Hematopoietic multipotent progenitor cell treated with erythropoietin and hydrocortisone succinate and interleukin-3 and kit ligand, for 4 days (in vitro differentiated cells): ENCODE data around the gene KISS1R.
"Not testable (repeated sequence)": the region's sequence is repeated elsewhere in the genome, so short reads cannot be mapped to it uniquely, and the experiment has no call there.

Source experiments
- DNase-seq: peaks from one replicate; pipeline ENCODE4 v3.0.0-alpha.2; 2015

The KISS1R gene

DNA sequence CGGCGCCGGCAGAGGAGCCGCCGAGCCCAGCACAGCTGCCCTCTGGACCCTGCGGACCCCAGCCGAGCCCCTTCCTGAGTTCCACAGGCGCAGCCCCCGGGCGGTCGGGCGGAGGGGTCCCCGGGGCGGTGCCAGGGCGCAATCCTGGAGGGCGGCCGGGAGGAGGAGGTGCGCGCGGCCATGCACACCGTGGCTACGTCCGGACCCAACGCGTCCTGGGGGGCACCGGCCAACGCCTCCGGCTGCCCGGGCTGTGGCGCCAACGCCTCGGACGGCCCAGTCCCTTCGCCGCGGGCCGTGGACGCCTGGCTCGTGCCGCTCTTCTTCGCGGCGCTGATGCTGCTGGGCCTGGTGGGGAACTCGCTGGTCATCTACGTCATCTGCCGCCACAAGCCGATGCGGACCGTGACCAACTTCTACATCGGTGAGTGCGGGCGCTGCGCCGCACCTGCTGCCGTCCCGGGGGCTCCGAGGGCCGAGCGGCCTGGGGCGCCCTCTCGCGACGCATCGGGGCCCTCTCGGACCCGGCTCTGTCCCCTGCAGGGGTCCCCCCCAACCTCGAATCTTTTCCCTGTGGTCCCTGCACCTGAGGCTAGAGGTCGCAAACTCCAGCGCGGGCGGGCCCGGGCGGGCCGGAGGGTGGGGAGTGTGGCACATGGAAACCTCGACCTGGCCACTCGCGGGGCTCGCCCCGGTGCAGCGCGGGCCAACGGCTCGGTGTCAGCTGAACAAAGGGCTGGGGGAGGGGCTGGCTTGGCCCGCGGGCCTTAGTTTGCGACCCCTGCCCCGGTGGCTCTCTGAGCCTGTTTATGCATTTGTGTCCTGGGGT lies at the start of gene KISS1R:
KISS1R (plus strand) TSS at position 11 of the 829 bp plus-strand sequence; CDS start at position 181, 170 bp downstream.
- DNase-seq = peak; percentile 71

DNA sequence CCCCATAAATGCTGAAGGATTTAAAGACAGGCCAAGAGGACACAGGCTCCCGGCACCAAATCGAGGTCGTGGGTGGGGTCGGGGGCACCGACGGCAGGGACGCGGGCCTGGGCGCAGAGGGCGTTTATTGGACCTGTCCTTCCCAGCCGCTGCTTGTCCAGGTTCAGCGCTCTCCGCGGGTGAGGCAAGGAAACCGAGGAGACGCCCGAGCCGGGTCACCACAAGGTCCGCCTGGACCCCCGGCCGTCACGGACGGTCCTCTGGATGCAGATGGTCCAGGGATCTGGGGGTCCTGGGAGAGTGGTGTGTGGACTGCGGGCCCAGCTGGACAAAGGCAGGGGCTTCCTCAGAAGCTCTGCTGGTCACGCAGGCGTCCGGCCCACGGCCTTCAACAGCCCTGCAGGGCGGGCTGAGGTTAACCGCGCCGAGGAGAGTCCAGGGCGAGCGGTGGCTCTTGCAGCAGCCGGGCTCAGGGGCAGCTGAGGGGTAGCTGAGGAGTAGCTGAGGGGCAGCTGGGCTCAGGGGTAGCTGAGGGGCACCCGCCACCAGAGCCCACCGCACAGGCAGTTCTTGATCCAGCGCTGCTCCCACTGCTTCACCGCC lies 49.2 kb upstream of the KISS1R start:
- no peak for DNase-seq

DNA sequence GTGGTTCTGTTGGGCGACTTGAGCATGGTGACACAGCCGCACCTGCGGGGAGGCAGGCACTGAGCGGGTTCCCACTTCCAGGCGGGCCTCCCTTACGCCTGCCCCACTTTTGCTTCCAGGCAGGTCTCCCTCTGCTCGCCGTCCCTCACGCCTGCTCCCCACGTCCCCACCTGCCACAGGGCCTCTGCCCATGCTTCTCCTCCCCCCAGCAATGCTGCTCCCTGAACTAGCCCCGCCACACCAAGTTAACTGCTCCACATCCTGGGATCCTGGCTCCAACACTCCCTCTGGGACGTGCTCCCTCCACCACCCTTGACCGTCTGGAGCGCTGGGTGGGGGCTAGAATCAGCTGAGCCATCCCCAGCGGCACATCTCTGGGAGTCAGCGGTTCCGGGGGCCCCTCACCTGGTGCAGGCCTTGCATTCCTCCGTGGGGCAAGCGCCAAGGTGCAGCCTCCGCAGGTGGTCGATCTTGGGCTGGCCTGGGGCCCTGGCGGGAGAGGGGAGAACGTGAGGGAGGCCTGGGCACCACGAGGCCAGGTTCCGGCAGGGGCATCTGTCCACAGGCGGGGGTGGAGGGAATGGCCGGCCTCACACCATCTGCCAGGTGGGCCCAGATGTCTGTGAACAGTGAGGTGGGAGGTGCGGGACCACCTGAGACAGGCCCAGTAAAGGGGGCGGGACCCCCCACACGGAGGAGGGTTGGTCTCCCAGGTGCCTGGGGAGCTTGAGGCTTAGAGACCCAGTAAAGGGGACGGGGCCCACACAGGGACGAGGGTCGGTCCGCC lies 48.5 kb upstream of the KISS1R start:
- DNase-seq = no peak

DNA sequence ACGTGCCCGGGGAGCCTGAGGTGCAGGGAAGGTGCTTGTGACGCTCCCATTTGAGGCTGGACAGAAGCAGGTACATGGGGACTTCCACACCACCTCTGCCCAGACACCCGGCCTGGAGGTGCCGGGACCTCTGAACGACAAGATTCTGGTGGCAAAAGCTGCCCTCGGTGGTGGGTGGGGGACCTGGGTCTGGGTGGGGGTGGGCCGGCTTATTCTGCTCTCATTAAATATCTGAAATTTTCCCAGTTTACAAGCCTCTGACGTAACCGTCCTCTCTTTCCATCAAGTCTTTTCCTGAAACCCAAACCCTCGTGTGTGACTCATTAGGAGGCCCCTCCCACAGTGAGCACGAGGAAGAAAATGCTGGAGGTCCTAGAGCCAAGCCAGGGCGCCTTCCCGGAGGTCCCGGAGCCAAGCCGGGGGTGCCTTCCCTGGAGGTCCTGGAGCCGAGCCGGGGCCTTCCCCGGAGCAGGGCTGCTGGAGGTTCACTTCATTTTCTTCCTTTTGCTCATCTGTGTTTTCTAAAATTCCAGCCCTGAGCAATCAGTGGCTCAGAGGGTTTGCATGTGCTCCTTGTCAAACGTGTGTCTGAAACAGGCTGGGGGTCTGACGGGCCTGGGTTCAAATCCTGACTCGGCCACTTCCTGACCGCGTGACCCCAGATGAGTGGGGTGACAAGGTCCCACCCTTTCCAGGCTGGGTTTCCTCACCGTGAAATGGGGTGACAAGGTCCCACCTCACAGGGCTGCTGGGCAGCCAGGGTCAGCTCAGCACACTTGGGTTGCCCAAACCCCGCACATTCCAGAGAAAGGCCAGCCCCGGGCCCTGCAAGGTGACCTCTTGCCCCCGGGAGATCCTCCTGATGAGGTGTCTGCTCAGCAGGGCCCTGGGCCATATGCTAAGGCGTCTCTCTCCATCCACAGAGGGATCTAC lies 47.6 kb upstream of the KISS1R start:
- DNase-seq = no peak

DNA sequence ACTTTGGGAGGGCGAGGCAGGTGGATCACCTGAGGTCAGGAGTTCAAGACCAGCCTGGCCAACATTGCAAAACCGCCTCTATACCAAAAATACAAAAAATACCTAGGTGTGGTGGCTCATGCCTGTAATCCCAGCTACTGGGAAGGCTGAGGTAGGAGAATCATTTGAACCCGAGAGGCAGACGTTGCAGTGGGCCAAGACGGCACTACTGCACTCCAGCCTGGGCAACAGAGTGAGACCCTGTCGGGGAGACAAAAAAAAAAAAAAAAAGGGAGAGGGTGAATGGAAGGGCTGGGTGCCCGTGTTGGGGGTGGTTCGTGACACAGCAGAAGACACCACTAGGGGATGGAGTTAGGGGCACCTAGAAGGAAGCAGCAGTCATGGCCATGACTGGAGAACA lies 46.8 kb upstream of the KISS1R start:
- DNase-seq = no peak

DNA sequence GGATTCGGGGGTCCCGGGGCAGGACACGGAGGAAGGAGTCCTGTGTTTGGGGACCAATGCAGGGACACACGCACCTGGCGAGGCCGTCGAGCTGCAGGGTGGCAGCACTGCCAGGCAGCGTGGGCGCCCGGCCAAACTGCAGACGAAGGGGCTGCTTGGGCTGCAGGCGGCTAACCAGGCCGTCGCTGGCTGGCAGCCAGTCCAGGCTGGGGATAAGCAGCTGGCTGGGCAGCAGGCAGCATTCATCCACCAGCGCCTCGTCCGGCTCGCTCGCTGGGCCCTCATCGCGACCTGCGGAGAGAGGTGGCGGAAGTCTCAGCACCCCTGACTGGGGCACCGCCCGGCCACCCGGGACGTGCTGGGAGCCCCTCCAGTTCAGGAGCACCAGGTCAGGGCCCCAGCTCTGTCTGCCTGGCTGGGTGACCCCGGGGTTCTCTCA lies 46.2 kb upstream of the KISS1R start:
- DNase-seq = no peak

DNA sequence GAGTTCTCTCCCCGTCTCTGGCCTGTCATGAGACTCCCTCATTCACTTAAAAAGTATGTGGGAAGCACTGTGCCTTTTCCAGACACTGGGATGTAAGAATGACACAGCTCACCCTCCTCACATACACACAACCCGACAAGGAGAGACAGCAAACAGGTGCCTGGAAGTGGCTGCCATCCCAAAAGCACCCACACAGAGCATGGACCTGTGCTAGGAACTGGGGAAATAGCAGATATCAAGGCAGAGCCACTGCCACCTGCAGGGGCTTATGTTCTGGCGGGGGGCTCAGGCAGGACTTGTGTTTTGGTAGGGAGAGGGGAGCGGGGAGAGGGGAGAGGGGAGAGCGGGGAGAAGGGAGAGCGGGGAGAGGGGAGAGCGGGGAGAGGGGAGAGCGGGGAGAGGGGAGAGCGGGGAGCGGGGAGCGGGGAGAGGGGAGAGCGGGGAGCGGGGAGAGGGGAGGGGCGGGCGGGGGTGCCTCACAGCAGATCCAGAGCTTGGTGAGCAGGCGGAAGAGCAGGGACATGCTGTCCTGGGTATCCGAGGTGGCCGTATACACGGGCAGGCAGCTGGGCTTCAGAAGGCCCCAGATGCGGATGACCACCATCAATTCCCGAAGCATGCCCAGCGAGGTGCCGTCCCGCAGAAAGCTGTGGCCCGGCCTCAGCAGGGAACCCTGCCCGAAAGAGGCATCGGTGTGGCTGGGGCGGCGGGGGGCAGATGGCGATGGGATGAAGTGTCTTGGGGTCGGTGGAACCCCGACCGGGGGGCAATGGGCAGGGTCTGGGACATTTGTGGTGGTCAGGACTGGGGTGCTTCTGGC lies 45.5 kb upstream of the KISS1R start:
- DNase-seq = peak; percentile 41

DNA sequence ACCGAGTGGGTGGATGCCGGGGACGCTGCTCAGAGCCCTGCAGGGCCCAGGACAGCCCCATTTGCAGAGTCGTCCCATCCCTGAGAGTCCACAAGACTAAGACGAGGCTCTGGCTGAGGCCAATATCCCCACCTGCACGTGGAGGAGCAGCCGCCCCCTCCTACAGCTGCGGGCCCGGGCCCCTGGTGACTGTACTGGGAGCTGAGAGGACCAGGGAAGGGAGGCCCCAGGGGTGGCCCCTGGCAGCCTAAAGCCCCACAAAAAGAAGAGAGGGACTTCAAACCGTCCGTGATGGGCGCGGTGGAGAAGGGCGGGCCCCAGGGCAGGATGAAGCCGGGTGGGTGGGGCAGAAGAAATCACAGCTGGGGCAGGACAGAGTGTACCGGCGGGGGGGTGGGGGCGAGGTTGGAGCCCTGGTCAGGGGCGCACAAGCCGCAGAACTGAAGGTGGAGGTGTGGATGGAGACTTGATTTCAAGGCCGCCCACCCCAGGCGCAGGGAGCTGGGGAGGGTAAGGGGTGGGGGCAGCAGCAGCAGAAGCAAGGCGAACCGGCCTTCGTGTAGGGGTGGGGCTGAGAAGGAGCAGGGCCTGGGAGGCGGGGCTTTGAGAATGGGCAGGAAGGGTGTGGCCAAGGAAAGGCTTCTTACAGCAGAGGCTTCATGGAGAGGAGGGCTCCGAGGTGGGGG lies 44.7 kb upstream of the KISS1R start:
- peak; percentile 98 for DNase-seq

DNA sequence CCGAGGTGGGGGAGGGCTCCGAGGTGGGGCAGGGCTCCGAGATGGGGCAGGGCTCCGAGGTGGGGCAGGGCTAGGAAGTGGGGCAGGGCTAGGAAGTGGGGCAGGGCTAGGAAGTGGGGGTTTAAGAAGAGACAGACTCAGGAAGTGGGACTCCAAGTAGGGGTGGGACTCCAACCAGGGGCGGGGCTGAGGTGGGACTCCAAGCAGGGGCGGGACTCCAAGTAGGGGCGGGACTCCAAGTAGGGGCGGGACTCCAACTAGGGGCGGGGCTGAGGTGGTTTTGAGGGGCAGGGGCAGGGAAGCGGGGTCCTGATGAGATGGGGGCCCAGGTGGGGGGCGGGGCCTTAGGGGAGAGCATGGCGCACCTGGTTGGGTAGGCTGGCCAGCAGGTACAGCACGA lies 44.0 kb upstream of the KISS1R start:
- peak; percentile 94 for DNase-seq

DNA sequence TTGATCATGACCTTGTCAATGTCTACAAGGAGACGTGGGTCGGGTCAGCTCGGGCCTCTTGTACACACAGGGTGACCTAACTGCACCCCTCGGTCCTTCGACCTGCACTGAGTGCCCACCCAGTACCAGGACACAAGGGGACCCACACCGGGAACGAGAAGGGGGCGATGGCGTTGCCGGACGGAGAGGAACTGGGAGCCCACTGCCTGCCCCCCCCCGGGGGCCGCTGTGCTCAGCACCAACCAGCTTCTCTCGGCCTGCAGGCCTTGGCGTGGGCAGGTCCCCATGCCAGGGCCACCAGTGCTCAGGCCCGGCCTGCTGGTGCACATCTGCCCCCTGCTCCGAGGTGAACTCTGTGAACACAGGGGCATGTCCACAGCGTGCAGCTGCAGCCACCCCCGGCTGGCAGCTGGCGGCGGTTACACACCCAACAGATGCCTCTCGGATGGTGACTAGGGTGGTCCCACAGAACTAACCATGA lies 43.5 kb upstream of the KISS1R start:
- DNase-seq = no peak

DNA sequence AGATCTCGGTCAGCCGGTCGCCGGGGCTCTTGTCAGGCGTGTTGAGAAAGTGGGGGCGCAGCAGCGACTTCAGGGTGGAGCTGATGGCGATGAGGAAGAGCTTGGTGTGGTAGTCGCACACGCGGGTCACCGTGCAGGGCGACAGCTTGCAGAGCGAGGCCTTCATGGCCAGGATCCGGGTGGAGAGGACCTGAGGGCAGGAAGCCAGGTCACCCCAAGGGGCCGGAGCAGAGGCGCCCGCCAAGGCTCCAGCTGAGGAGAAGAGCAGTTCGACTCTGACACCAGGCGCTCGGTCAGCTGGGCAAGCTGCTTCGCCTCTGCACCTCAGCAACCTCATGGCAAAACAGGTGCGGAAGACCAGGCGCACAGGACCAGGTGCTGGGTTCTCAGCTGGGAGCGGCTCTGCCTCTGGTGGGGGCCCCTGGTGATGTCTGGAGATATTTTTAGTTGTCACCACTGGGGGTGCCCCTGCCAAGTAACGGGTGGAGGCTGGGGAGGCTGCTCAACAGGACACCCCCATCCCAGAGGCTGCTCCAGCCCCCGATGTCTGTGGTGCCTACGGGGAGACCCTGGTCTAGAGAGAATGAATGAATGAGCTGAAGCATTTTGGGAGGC lies 41.8 kb upstream of the KISS1R start:
- DNase-seq = no peak

DNA sequence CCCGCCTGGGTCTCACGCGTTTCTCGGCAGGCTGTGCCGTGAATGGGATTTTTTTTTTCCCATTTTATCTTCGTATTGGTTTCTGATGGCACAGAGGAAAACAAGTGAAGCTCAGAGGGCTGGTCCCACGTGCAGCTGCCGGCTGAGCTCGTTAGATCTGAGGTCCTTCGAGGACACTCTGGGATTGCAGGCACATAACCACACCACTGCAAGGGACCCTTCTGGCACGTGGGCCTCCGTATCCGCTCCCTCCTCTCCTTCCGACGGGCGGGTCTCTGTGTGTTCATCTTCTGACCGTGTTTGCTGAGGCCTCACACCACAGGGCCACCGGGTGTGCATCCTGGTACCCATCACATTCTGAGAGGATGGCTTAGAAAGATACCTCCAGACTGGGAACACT lies 41.0 kb upstream of the KISS1R start:
- no peak for DNase-seq

DNA sequence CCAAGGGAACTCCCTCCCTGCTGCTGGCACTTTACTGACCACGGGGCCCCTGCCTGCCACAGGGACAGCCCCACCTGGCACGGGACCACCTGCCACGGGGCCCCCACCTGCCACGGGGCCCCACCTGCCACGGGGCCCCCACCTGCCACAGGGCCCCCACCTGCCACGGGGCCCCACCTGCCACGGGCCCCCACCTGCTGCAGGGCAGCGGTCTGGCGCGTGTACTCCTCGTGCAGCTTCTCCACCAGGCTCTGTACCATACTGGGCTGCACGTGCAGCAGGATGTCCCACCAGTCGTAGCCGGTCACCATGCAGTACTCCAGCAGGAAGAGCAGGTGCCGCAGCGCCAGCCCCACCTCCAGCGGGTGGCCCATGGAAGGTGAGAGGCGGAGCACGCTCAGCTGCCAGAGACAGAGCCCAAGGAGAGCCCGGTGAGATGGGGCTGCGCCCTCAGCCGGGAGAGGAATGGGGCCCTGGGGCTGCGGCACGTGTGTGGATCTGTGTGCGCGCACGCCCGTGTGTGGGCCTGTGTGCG lies 40.3 kb upstream of the KISS1R start:
- no peak for DNase-seq

DNA sequence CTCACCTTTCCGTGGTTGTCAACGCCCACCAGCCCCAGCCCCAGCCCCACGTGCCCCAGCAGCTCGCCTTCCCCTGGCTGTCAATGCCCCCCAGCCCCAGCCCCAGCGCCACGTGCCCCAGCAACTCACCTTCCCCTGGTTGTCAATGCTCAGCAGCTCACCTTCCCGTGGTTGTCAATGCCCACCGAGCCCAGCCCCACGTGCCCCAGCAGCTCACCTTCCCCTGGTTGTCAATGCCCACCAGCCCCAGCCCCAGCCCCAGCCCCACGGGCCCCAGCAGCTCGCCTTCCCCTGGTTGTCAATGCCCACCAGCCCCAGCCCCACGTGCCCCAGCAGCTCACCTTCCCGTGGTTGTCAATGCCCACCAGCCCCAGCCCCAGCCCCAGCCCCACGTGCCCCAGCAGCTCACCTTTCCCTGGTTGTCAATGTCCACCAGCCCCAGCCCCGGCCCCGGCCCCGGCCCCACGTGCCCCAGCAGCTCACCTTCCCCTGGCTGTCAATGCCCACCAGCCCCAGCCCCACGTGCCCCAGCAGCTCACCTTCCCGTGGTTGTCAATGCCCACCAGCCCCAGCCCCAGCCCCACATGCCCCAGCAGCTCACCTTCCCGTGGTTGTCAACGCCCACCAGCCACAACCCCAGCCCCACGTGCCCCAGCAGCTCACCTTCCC lies 39.0 kb upstream of the KISS1R start:
- DNase-seq = not testable (repeated sequence)

DNA sequence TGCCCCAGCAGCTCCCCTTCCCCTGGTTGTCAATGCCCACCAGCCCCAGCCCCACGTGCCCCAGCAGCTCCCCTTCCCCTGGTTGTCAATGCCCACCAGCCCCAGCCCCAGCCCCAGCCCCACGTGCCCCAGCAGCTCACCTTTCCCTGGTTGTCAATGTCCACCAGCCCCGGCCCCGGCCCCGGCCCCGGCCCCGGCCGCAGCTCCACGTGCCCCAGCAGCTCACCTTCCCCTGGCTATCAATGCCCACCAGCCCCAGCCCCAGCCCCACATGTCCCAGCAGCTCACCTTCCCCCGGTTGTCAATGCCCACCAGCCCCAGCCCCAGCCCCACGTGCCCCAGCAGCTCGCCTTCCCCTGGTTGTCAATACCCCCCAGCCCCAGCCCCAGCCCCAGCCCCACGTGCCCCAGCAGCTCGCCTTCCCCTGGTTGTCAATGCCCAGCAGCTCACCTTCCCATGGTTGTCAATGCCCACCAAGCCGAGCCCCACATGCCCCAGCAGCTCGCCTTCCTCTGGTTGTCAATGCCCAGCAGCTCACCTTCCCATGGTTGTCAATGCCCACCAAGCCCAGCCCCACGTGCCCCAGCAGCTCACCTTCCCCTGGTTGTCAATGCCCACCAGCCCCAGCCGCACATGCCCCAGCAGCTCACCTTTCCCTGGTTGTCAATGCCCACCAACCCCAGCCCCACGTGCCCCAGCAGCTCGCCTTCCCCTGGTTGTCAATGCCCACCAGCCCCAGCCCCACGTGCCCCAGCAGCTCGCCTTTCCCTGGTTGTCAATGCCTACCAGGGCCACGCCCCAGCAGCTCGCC lies 38.2 kb upstream of the KISS1R start:
- DNase-seq = not testable (repeated sequence)

DNA sequence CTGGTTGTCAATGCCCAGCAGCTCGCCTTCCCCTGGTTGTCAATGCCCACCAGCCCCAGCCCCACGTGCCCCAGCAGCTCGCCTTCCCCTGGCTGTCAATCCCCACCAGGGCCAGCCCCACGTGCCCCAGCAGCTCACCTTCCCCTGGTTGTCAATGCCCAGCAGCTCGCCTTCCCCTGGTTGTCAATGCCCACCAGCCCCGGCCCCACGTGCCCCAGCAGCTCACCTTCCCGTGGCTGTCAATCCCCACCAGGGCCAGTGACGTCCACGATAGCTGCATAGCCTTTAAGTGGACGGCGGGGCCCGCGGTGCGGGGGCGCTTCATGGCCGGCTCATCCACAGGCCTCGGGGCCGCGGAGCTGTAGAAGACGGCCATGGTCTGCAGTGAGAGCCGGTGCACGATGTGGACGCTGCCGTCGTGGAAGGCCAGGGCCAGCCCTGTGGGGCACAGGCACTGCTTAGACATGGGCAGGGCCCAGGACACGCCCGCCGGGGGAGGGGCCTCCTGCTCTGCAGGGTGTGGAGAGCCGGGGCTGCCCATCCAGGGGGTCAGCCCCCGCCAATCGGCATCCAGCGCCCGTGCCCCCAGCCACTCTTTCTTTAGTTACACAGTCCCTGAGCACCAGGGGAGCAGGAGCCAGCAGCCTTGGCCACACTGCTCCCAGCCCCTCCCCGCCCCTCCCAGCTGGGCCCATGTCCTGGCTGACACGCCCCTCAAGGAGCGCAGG lies 37.3 kb upstream of the KISS1R start:
- DNase-seq = no peak

DNA sequence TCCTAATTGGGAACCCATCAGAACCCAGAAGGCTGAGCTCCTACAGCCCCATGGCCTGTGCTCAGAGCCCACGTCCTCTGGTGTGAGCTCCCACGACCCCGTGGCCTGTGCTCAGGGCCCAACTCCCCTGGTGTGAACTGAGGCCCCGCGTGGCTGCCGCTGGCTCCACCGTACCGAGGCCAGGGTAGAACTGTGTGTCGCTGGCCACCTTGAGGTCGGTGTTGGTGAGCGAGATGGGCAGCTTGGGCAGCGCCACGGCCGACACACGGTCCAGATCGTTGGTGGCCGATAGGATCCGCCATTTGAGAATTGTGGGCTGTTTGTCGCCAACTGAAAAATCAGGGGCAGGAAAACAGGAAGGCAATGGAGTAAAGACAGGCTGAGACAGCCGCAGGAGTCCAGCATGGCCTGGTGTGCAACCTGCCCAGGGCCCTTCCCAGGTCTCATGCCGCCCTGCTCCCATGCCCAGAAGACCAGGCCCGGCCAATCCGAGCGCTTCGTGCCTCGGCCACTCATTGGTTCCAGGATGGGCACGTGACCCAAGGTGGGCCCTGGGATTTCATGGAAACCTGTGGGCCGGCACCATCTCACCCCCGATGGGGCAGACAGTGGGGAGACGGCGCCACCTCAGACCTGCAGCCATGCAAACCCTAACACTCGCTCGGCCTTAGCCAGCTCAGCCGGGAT lies 35.6 kb upstream of the KISS1R start:
- no peak for DNase-seq
